IPS DF 4.7 (cell line): ENCODE data around the gene PPA2.

ENCODE experiments used
- DNase-seq: peaks from one replicate; pipeline ENCODE4 v3.0.0-alpha.2; 2013; ENCODE audit warnings: low spot score; ENCODE audit errors: extremely low read depth

PPA2 gene

GRCh38 chr4:105327222-105327621, 146.6 kb downstream of the PPA2 start:
- DNase-seq, result no peak
